Epidermal melanocyte (primary cell): Measurements from ENCODE around the gene SMYD3.
"Not testable (repeated sequence)": the region's sequence is repeated elsewhere in the genome, so short reads cannot be mapped to it uniquely, and the experiment has no call there.

Experiments used
- DNase-seq: peaks from one replicate; pipeline ENCODE4 v3.0.0; 2011; ENCODE audit warnings: low spot score; ENCODE audit not compliant: insufficient read length

The SMYD3 gene

GRCh38 chr1:246037832-246038231 lies 469.2 kb downstream of the SMYD3 start:
- DNase-seq, result no peak

- no peak for DNase-seq
Observed at GRCh38 chr1:246036175-246036574, 470.9 kb downstream of the SMYD3 start.

- peak; percentile 36 for DNase-seq
Observed at GRCh38 chr1:246035060-246035541, 472.0 kb downstream of the SMYD3 start.

- no peak for DNase-seq
Observed at GRCh38 chr1:246034630-246035029, 472.4 kb downstream of the SMYD3 start.

- no peak for DNase-seq
Observed at GRCh38 chr1:246032984-246033383, 474.1 kb downstream of the SMYD3 start.

GRCh38 chr1:246032031-246032551 lies 475.0 kb downstream of the SMYD3 start:
- DNase-seq, result no peak

- DNase-seq, result no peak
Observed at GRCh38 chr1:246029616-246030015, 477.5 kb downstream of the SMYD3 start.

- not testable (repeated sequence) for DNase-seq
Observed at GRCh38 chr1:246024118-246024517, 483.0 kb downstream of the SMYD3 start.

GRCh38 chr1:246020211-246020954 lies 486.7 kb downstream of the SMYD3 start:
- DNase-seq, result no peak

- no peak for DNase-seq
Observed at GRCh38 chr1:246018146-246018545, 488.9 kb downstream of the SMYD3 start.

- no peak for DNase-seq
Observed at GRCh38 chr1:246012341-246012740, 494.7 kb downstream of the SMYD3 start.

GRCh38 chr1:246010386-246010785 lies 496.7 kb downstream of the SMYD3 start:
- no peak for DNase-seq

- DNase-seq, result peak; percentile 66
Observed at GRCh38 chr1:246008363-246008831, 498.7 kb downstream of the SMYD3 start.

- DNase-seq, result peak; percentile 83
Observed at GRCh38 chr1:246005067-246005466, 502.0 kb downstream of the SMYD3 start.

- DNase-seq, result no peak
Observed at GRCh38 chr1:246004301-246004700, 502.8 kb downstream of the SMYD3 start.

- no peak for DNase-seq
Observed at GRCh38 chr1:246003442-246003730, 503.7 kb downstream of the SMYD3 start.

- peak; percentile 55 for DNase-seq
Observed at GRCh38 chr1:246002725-246003441, 504.2 kb downstream of the SMYD3 start.

GRCh38 chr1:246001837-246002230 lies 505.2 kb downstream of the SMYD3 start:
- DNase-seq, result no peak

GRCh38 chr1:246001142-246001836 lies 505.8 kb downstream of the SMYD3 start:
- no peak for DNase-seq

- no peak for DNase-seq
Observed at GRCh38 chr1:246000638-246001015, 506.5 kb downstream of the SMYD3 start.

GRCh38 chr1:245999697-246000637 lies 507.1 kb downstream of the SMYD3 start:
- no peak for DNase-seq
